DMS114 treated with DMSO at 0.1 percent for 48 hours (cell line): ENCODE data around the gene DCLRE1A.

ENCODE experiments used
- DNase-seq: peaks from one replicate; lab custom pipeline; 2025; ENCODE audit not compliant: unreplicated experiment; lab: John Stamatoyannopoulos, UW

DCLRE1A gene

DNA sequence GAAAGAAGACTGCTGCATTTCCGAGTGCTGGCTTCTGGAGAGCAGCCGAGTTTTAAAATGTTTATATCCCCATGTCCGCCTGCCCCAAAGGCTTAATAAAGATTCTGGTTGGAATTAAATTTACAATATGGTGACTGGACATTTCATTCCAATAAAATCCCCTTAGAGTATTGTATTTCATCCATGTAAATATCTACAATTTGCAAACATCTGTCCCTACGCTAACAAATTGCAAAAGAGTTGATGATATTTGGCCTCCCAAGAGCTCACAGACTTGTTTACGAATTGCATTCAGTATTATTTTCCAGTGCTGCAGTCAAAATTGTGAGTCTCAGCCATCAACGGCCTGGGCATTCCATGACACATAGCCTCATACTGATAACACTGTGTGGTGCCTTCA lies 52.3 kb downstream of the DCLRE1A start:
- no peak for DNase-seq

DNA sequence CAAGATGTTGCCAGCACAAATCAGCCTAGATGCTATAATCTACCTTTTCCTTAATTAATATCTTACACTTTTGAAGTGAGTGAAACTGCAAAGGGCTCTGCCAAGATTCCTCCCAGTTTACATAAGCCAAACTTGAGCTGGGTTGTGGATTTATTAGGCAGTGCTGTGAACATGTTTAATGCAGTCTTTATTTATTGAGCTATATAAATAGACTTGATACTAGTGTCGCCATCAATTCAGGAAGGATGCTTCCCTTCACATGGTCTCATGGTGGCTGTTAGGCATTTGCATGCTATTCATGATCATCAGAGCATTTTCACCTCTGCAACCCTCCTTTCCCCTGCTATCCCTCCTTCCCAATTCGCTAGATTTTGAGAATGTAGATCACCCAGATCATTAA lies 62.2 kb downstream of the DCLRE1A start:
- DNase-seq, result no peak

DNA sequence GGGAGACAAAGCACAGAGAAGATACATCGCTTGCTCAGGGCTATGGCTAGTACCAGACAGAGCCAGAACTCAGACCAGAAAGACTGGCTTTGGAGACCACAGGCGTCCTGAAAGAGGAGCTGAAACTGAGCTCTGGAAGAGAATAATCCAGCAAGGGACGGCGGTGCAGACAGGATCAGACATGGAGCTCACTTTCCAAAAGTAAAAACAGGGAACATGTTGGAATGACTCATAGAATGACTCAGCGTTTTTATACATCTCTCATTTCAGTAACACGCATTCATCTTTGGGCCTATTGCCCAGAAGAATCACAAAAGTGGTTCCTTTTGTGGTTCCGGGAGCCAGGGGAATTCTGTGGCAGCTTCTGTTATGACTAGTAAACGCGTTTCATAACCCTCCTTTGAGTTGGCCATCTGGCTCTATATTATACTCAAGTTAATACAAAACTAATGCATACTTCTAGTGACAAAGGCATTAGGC lies 65.2 kb downstream of the DCLRE1A start:
- DNase-seq, result no peak
